Measurements from ENCODE around the gene UXT. TPM values are rescaled to one million over a fixed set of nuclear protein-coding genes. Genes with fewer than 3 reads are reported as not detected.
A peak's percentile ranks its signal among the peaks of the same experiment; 100 is the strongest.

UXT gene
- total RNA-seq, 1 experiment from 2014 or later, result 68.6 TPM

GRCh38 chrX:47625365-47625764 lies 33.6 kb downstream of the UXT start:
- DNase-seq (ENCODE audit: low spot score) (no peak), ATAC-seq (no peak)
- ChIA-PET POLR2A (interaction anchor here (0.9 kb wide), 1 partner anchor 50 kb away, joined by 3 read pairs; no protein-coding TSS in a partner anchor), CTCF (interaction anchor here (1.0 to 2.2 kb wide), 3 partner anchors 19 to 128 kb away, joined by 3 to 17 read pairs (median 8); no protein-coding TSS in a partner anchor)
- Mint-ChIP-seq H3K9me3 (no peaks in the 10 kb centered on the region), H3K36me3 (no peaks in the 10 kb centered on the region), H3K27me3 (ENCODE audit: low read depth) (peaks cover 22% of the 10 kb centered on the region), H3K4me1 (peaks cover 28% of the 10 kb centered on the region), H3K4me3 (no peak overlapping the region), H3K27ac (no peak overlapping the region)
- TF ChIP-seq ATF2 (CRISPR knock-in tag; IDR thresholded peaks at IDR 0.05; ENCODE audit: borderline replicate concordance, low read depth) (no peak), NR2C2 (CRISPR knock-in tag; IDR thresholded peaks at IDR 0.05) (no peak), ZNF671 (CRISPR knock-in tag; IDR thresholded peaks at IDR 0.05) (no peak), ZNF317 (CRISPR knock-in tag; IDR thresholded peaks at IDR 0.05; ENCODE audit: borderline replicate concordance, low read depth) (no peak), KAT7 (CRISPR knock-in tag; IDR thresholded peaks at IDR 0.05; ENCODE audit: borderline replicate concordance) (no peak), FOXP1 (CRISPR knock-in tag; IDR thresholded peaks at IDR 0.05; ENCODE audit: borderline replicate concordance) (no peak), SMAD3 (CRISPR knock-in tag; IDR thresholded peaks at IDR 0.05; ENCODE audit: borderline replicate concordance) (no peak)
- TF ChIP-seq, protein P1, sequence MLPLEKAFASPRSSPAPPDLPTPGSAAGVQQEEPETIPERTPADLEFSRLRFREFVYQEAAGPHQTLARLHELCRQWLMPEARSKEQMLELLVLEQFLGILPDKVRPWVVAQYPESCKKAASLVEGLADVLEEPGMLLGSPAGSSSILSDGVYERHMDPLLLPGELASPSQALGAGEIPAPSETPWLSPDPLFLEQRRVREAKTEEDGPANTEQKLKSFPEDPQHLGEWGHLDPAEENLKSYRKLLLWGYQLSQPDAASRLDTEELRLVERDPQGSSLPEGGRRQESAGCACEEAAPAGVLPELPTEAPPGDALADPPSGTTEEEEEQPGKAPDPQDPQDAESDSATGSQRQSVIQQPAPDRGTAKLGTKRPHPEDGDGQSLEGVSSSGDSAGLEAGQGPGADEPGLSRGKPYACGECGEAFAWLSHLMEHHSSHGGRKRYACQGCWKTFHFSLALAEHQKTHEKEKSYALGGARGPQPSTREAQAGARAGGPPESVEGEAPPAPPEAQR (CRISPR knock-in tag; IDR thresholded peaks at IDR 0.05), result no peak

GRCh38 chrX:47623540-47624027 lies 35.4 kb downstream of the UXT start:
- DNase-seq (ENCODE audit: low spot score), result peak; percentile 81
- Mint-ChIP-seq H3K4me1 (peaks cover 21% of the 10 kb centered on the region), H3K27me3 (ENCODE audit: low read depth) (peaks cover 27% of the 10 kb centered on the region), H3K27ac (peak overlapping the region; percentile 90), H3K9me3 (no peaks in the 10 kb centered on the region), H3K36me3 (no peaks in the 10 kb centered on the region), H3K4me3 (peak overlapping the region; percentile 72)
- ChIA-PET CTCF (interaction anchor here (0.7 to 2.2 kb wide), 7 partner anchors 15 to 100 kb away, joined by 3 to 17 read pairs (median 4); no protein-coding TSS in a partner anchor), POLR2A (interaction anchor here (0.8 to 1.5 kb wide), 3 partner anchors 22 to 42 kb away, joined by 3 to 4 read pairs (median 4); partner anchors contain the start of gene ELK1)
- ATAC-seq, result peak; percentile 94
- TF ChIP-seq, protein P2, sequence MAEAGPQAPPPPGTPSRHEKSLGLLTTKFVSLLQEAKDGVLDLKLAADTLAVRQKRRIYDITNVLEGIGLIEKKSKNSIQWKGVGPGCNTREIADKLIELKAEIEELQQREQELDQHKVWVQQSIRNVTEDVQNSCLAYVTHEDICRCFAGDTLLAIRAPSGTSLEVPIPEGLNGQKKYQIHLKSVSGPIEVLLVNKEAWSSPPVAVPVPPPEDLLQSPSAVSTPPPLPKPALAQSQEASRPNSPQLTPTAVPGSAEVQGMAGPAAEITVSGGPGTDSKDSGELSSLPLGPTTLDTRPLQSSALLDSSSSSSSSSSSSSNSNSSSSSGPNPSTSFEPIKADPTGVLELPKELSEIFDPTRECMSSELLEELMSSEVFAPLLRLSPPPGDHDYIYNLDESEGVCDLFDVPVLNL (CRISPR knock-in tag; IDR thresholded peaks at IDR 0.05; ENCODE audit: borderline replicate concordance, low read depth), result no peak
- TF ChIP-seq, protein P3, sequence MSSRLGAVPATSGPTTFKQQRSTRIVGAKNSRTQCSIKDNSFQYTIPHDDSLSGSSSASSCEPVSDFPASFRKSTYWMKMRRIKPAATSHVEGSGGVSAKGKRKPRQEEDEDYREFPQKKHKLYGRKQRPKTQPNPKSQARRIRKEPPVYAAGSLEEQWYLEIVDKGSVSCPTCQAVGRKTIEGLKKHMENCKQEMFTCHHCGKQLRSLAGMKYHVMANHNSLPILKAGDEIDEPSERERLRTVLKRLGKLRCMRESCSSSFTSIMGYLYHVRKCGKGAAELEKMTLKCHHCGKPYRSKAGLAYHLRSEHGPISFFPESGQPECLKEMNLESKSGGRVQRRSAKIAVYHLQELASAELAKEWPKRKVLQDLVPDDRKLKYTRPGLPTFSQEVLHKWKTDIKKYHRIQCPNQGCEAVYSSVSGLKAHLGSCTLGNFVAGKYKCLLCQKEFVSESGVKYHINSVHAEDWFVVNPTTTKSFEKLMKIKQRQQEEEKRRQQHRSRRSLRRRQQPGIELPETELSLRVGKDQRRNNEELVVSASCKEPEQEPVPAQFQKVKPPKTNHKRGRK (CRISPR knock-in tag; IDR thresholded peaks at IDR 0.05; ENCODE audit: borderline replicate concordance), result no peak
- no peak for TF ChIP-seq SMAD3 (CRISPR knock-in tag; IDR thresholded peaks at IDR 0.05; ENCODE audit: borderline replicate concordance)
- no peak for TF ChIP-seq CTCF (IDR thresholded peaks at IDR 0.05)
- TF ChIP-seq, protein P4, sequence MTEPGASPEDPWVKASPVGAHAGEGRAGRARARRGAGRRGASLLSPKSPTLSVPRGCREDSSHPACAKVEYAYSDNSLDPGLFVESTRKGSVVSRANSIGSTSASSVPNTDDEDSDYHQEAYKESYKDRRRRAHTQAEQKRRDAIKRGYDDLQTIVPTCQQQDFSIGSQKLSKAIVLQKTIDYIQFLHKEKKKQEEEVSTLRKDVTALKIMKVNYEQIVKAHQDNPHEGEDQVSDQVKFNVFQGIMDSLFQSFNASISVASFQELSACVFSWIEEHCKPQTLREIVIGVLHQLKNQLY (CRISPR knock-in tag; IDR thresholded peaks at IDR 0.05), result no peak
- TF ChIP-seq, protein P5, sequence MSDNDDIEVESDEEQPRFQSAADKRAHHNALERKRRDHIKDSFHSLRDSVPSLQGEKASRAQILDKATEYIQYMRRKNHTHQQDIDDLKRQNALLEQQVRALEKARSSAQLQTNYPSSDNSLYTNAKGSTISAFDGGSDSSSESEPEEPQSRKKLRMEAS (CRISPR knock-in tag; IDR thresholded peaks at IDR 0.05), result peak; percentile 25; the same call in 1 of the 2 replicates
- no peak for TF ChIP-seq ZNF138 (CRISPR knock-in tag; conservative IDR thresholded peaks at IDR 0.05)
- TF ChIP-seq, protein P6, sequence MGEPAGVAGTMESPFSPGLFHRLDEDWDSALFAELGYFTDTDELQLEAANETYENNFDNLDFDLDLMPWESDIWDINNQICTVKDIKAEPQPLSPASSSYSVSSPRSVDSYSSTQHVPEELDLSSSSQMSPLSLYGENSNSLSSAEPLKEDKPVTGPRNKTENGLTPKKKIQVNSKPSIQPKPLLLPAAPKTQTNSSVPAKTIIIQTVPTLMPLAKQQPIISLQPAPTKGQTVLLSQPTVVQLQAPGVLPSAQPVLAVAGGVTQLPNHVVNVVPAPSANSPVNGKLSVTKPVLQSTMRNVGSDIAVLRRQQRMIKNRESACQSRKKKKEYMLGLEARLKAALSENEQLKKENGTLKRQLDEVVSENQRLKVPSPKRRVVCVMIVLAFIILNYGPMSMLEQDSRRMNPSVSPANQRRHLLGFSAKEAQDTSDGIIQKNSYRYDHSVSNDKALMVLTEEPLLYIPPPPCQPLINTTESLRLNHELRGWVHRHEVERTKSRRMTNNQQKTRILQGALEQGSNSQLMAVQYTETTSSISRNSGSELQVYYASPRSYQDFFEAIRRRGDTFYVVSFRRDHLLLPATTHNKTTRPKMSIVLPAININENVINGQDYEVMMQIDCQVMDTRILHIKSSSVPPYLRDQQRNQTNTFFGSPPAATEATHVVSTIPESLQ (CRISPR knock-in tag; IDR thresholded peaks at IDR 0.05), result no peak
- TF ChIP-seq PREB (CRISPR knock-in tag; IDR thresholded peaks at IDR 0.05; ENCODE audit: borderline replicate concordance), result no peak
- no peak for TF ChIP-seq HMGA2 (CRISPR knock-in tag; IDR thresholded peaks at IDR 0.05)
- TF ChIP-seq ZNF423 (CRISPR knock-in tag; IDR thresholded peaks at IDR 0.05), result no peak
- TF ChIP-seq, protein P7, sequence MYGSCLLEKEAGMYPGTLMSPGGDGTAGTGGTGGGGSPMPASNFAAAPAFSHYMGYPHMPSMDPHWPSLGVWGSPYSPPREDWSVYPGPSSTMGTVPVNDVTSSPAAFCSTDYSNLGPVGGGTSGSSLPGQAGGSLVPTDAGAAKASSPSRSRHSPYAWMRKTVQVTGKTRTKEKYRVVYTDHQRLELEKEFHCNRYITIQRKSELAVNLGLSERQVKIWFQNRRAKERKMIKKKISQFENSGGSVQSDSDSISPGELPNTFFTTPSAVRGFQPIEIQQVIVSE (CRISPR knock-in tag; IDR thresholded peaks at IDR 0.05; ENCODE audit: borderline replicate concordance), result no peak

All from WTC11 (cell line).